LNCAP (cell line): ENCODE data around the gene GTSE1.

Source experiments
- TF ChIP-seq, protein P1 (sequence below): fragments of 450-650 bp; IDR thresholded peaks from 2 replicates; pipeline ENCODE4 v1.5.1; 2017; ENCODE audit warnings: mild to moderate bottlenecking

GTSE1 gene

DNA sequence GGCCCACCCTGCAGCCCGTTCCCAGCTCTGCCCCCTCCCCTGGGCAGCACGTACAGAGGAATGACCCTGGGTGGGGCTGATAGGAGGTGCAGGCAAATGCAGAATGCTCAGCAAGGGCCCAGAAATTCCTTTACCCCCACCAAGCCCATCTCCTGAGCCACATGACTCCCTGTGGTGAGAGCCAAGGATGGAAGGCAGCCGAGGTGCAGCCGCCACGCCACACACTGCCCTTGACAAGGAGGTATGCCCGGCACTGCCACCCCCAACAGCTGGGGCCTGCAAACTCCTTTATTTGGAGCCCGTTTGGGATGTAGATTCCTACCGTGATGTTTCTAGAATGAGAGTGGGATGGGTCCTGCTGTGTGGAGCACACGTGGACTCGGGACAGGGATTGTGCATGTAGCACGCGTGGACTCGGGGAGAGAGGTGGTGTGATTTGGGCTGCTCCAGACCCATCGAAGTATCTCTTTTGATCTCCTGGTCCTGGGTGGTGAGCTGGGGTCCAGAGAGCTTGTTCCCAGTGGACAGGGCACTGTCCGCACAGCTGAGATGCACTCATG lies 12.9 kb downstream of the GTSE1 start:
- TF ChIP-seq, protein P1, sequence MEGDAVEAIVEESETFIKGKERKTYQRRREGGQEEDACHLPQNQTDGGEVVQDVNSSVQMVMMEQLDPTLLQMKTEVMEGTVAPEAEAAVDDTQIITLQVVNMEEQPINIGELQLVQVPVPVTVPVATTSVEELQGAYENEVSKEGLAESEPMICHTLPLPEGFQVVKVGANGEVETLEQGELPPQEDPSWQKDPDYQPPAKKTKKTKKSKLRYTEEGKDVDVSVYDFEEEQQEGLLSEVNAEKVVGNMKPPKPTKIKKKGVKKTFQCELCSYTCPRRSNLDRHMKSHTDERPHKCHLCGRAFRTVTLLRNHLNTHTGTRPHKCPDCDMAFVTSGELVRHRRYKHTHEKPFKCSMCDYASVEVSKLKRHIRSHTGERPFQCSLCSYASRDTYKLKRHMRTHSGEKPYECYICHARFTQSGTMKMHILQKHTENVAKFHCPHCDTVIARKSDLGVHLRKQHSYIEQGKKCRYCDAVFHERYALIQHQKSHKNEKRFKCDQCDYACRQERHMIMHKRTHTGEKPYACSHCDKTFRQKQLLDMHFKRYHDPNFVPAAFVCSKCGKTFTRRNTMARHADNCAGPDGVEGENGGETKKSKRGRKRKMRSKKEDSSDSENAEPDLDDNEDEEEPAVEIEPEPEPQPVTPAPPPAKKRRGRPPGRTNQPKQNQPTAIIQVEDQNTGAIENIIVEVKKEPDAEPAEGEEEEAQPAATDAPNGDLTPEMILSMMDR = no peak

DNA sequence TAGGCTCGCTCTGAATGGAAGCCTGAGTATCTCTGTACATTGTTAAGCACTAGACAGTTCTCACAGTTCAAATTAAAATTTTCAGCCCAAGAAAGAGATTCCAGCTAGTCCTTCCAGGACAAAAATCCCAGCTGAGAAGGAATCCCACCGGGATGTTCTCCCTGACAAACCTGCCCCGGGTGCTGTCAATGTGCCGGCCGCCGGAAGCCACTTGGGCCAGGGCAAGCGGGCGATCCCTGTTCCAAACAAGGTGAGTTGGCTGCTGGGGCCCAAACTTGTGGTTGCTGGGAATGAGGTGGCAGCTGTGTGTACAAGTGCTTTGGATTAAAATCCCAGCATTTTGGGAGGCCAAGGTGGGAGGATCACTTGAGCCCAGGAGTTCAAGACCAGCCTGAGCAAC lies 15.4 kb downstream of the GTSE1 start:
- TF ChIP-seq, protein P1 = no peak

DNA sequence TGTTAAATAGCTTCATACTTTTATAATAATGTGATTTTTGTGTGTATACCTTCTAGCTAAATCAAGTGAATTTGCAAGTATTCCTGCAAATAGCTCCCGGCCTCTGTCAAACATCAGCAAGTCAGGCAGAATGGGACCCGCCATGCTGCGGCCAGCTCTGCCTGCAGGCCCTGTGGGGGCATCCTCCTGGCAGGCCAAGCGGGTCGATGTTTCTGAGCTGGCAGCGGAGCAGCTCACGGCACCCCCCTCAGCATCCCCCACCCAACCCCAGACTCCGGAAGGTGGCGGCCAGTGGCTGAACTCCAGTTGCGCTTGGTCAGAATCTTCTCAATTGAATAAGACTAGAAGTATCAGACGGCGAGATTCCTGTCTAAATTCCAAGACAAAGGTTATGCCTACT lies 19.3 kb downstream of the GTSE1 start:
- TF ChIP-seq, protein P1 = no peak

DNA sequence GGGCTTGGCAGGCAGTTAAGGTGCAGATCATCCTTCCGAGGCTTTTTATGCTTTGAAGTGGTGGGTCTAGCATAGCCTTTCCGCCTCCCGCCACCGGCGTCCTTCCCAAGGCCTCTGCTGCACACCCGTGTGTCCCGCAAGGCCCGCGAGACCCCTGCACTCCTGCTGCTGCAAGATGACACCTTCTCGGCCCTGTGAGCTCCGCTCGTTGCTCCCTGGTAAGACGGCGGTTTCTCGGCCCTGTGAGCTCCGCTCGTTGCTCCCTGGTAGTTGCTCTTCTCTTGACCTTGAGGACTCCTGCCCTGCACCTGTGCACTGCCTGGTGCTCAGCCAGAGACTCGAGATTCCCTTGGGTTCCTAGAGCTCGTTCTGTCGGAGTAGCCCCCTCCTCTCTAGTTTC lies 21.0 kb downstream of the GTSE1 start:
- TF ChIP-seq, protein P1 = no peak

DNA sequence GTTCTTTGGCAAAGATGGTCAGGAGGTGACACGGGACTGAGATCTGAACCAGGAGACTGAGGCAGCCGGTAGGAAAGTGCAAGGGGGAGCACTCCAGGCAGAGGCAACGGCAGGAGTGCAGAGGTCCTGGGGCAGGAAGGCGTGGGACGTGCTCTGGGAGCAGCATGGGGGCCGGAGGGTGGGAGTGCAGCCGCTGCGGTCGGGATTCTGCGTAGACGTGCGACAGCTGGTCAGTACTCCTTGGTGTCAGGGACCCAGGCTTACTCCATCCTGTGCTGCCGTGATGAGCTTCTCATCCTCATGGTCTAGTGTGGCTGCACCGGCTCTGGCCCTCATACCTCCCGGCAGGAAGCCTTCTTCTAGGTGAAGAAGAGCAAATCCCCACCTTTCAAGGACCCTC lies 21.9 kb downstream of the GTSE1 start:
- TF ChIP-seq, protein P1 = no peak

DNA sequence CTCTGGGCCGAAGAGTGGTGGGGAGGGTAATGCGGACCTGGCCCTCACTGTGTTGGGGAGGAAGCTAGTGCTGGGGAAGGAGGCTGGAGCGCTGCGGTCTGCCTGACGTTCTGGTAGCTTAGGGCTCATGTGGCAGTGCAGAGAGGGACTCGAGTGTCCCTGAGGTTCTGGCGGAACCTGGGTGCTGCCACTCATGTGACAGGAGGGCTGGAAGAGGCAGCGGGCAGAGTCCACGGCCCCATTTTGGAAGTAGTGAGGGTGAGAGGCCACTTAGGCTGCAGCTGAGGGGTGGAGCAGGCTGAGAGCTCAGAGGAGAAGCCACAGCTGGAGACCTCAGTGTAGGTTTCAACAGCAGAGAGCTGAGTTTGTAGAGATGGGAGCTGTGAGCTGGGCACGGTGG lies 22.6 kb downstream of the GTSE1 start:
- TF ChIP-seq, protein P1 = no peak

DNA sequence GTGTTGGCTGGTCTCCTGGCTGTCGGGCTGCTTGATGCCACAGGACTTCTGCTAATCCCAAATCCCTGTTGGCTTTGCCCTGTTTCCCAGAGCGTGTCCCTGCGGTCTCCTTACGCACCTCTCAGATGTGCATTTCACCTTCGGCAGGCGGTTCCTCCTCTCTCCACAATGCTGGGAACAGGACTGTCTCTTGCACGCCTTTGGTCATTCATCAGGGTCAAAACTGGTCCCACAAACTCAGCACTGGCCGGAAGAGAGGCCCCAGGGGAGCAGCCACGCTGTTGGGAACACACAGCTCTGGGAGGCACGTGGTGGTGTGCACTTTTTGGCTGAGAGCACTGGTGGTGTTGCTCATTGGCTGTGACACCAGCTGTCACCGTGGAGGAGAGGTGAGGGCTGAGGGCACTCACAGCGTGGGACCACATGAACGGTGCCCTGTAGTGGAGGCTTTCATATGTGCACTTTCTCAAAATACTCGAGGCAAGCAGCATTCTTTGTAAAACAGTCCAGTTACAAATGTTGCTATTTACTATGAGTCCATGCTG lies 23.6 kb downstream of the GTSE1 start:
- TF ChIP-seq, protein P1 = no peak
